ENCODE measurements around the gene STRADB.

- TF ChIP-seq CTCF (conservative IDR thresholded peaks at IDR 0.05) (no peak), EZH2 (IDR thresholded peaks at IDR 0.05; ENCODE audit: low read depth) (no peak)
Observed at GRCh38 chr2:201507725-201508124, 56.2 kb downstream of the STRADB start.
